DND-41 (cell line): Measurements from ENCODE around the gene CSHL1.

Experiments
- ATAC-seq: fragments of 200-7000 bp; cut with Tn5 transposase; 3 replicates; pipeline ENCODE4 v1.9.1; 2021; ENCODE audit warnings: low read depth; ENCODE audit not compliant: insufficient read depth
- DNase-seq: peaks from one replicate; pipeline ENCODE4 v3.0.0-alpha.2; 2020
- H2AFZ ChIP-seq: 2 replicates; pipeline ENCODE4 v1.6.0; 2012; ENCODE audit warnings: low read depth, low read length
- H3K27ac ChIP-seq: 2 replicates; pipeline ENCODE4 v1.5.1; 2012; ENCODE audit warnings: low read length, inconsistent platforms
- H3K27me3 ChIP-seq: fragments of 200-600 bp; sonication (generic); 2 replicates; pipeline ENCODE4 v1.6.0; 2012; ENCODE audit warnings: low read length, mild to moderate bottlenecking, inconsistent platforms; ENCODE audit not compliant: insufficient read depth, poor library complexity
- H3K36me3 ChIP-seq: 2 replicates; pipeline ENCODE4 v1.5.1; 2012; ENCODE audit warnings: low read length, inconsistent platforms; ENCODE audit not compliant: insufficient read depth
- H3K4me1 ChIP-seq: 2 replicates; pipeline ENCODE4 v1.5.1; 2012; ENCODE audit warnings: mild to moderate bottlenecking, low read length; ENCODE audit not compliant: insufficient read depth
- H3K4me2 ChIP-seq: 2 replicates; pipeline ENCODE4 v1.6.0; 2012; ENCODE audit warnings: mild to moderate bottlenecking, moderate library complexity, low read length, inconsistent platforms; ENCODE audit not compliant: insufficient read depth
- H3K4me3 ChIP-seq, 2 experiments: fragments of 200-600 bp in 1 of 2; shearing (Covaris generic) in 1 of 2; 2 replicates each; pipeline ENCODE4 v1.5.1; 2012 to 2016; ENCODE audit warnings: inconsistent platforms in 2 of 2, low read length in 2 of 2, mild to moderate bottlenecking in 2 of 2, low read depth in 1 of 2, moderate library complexity in 1 of 2
- H3K79me2 ChIP-seq: 2 replicates; pipeline ENCODE4 v1.6.0; 2012; ENCODE audit warnings: low read length, inconsistent platforms; ENCODE audit not compliant: insufficient read depth
- H3K9ac ChIP-seq: 2 replicates; pipeline ENCODE4 v1.6.0; 2012; ENCODE audit warnings: low read depth, mild to moderate bottlenecking, inconsistent platforms, low read length, moderate library complexity
- H3K9me3 ChIP-seq: 2 replicates; pipeline ENCODE4 v1.5.1; 2012; ENCODE audit warnings: low read length, moderate library complexity, mild to moderate bottlenecking, inconsistent platforms; ENCODE audit not compliant: insufficient read depth, severe bottlenecking
- H4K20me1 ChIP-seq: 2 replicates; pipeline ENCODE4 v1.6.0; 2012; ENCODE audit warnings: low read length; ENCODE audit not compliant: insufficient read depth
- EZH2 ChIP-seq: IDR thresholded peaks from 3 replicates; pipeline ENCODE4 v1.6.1; 2012; ENCODE audit warnings: borderline replicate concordance, low read depth, mild to moderate bottlenecking, moderate library complexity, low read length, inconsistent platforms; ENCODE audit not compliant: severe bottlenecking
- TF ChIP-seq, protein P1 (sequence below): IDR thresholded peaks from 2 replicates; pipeline ENCODE4 v1.5.1; 2012; ENCODE audit warnings: borderline replicate concordance, low read length, moderate library complexity, mild to moderate bottlenecking; ENCODE audit not compliant: poor library complexity, severe bottlenecking; ENCODE audit errors: extremely low read depth

The CSHL1 gene

DNA sequence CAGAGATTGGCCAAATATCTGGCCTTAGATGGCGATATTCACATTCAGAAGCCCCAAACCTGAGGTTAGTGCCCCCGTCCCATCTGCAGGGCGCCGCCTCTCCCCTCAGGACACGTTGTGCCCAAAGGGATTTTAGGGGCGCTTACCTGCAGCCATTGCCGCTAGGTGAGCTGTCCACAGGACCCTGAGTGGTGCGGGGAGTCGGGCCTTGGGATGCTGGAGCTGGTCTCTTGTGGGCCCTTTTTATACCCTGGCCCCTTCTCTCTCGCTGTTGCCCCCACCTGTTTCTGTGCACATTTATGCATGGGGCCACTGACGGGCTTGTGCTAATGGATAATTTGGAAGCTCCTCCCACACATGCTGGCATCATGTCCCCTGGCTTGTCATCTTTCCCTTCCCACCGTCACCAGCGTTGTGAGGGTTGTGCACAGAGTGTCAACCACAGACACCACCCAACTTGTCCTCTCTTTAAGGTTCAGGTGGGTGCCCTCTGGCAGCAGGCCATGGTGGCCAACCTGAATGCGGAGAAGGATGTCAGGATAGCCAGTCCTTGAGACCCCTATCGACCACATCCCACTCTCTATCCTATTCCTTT lies at the start of gene CSHL1:
Gene CSHL1, minus strand, starts transcription at position 218 of the 595 bp plus-strand sequence. Its CDS starts 62 bp downstream, at position 156.
- no peak within 1 kb of the TSS for H3K4me3 ChIP-seq
- H4K20me1 ChIP-seq, result no peaks in the 10 kb centered on the region
- no peaks in the 10 kb centered on the region for H3K36me3 ChIP-seq
- H3K79me2 ChIP-seq, result no peaks in the 10 kb centered on the region
- no peak within 1 kb of the TSS for H2AFZ ChIP-seq
- H3K4me1 ChIP-seq, result no peaks in the 10 kb centered on the region
- no peak within 1 kb of the TSS for H3K27ac ChIP-seq
- H3K9ac ChIP-seq, result no peak within 1 kb of the TSS
- H3K9me3 ChIP-seq, result no peaks in the 10 kb centered on the region
- ATAC-seq (no peak), DNase-seq (no peak)
- no peaks in the 10 kb centered on the region for H3K27me3 ChIP-seq
- no peak within 1 kb of the TSS for H3K4me2 ChIP-seq
- TF ChIP-seq, protein P1, sequence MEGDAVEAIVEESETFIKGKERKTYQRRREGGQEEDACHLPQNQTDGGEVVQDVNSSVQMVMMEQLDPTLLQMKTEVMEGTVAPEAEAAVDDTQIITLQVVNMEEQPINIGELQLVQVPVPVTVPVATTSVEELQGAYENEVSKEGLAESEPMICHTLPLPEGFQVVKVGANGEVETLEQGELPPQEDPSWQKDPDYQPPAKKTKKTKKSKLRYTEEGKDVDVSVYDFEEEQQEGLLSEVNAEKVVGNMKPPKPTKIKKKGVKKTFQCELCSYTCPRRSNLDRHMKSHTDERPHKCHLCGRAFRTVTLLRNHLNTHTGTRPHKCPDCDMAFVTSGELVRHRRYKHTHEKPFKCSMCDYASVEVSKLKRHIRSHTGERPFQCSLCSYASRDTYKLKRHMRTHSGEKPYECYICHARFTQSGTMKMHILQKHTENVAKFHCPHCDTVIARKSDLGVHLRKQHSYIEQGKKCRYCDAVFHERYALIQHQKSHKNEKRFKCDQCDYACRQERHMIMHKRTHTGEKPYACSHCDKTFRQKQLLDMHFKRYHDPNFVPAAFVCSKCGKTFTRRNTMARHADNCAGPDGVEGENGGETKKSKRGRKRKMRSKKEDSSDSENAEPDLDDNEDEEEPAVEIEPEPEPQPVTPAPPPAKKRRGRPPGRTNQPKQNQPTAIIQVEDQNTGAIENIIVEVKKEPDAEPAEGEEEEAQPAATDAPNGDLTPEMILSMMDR, result no peak
- no peak for TF ChIP-seq EZH2

DNA sequence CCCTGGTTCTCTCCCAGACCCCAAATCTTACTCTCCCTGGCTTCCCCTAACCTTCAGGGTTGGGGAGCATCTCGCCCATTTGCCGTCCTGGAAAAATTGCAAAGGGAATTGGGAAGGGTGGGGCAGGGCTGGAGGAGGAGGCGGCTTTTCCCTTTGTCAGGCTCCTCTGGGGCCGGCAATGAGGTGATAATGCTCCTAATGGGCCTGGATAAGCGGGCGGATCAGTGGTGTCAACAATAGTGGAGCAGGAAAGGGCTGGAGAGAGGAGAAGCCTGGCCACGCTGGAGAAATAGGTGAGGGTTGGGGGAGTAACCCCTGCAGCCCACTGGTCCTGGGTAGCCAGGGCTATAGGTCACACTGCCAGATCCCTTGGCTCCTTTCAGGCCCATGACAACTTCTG lies 49.4 kb upstream of the CSHL1 start:
- Histone ChIP-seq H3K4me2 (no peak overlapping the region), H4K20me1 (0 out of 2 replicates have a peak, but pooled peaks cover 3% of the 10 kb centered on the region), H3K36me3 (no peaks in the 10 kb centered on the region), H3K9ac (no peak overlapping the region), H3K4me3 (no peak overlapping the region), H3K27me3 (no peaks in the 10 kb centered on the region), H2AFZ (no peak overlapping the region), H3K4me1 (0 out of 2 replicates have a peak, but pooled peaks cover under 1% of the 10 kb centered on the region), H3K9me3 (no peaks in the 10 kb centered on the region), H3K27ac (no peak overlapping the region), H3K79me2 (no peaks in the 10 kb centered on the region)
- no peak for ATAC-seq
- TF ChIP-seq EZH2, result no peak
- TF ChIP-seq, protein P1, result no peak
- no peak for DNase-seq

DNA sequence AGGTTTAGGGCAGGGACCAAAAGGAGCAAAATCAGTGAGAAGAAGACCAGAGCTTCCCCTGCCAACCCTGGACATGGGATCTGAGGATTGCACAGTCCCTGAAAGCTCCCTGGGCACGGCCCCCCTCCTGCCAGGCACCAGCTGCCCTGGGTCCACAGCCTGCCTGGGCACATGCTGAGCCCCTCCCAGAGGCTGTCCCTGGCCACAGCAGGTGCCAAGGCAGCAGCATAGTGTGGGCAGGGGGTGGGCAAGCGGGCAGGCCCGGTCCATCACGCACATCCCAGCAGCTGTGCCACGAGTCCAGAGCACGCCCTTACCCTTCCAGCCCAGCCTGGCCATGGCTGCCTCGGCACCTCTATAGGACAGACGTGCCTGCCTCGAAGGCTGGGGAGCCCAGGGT lies 48.9 kb upstream of the CSHL1 start:
- H3K36me3 ChIP-seq, result no peaks in the 10 kb centered on the region
- ATAC-seq (no peak), DNase-seq (no peak)
- no peak overlapping the region for H3K4me2 ChIP-seq
- no peaks in the 10 kb centered on the region for H3K79me2 ChIP-seq
- H3K27me3 ChIP-seq, result no peaks in the 10 kb centered on the region
- H3K4me3 ChIP-seq, result no peak overlapping the region
- H3K27ac ChIP-seq, result no peak overlapping the region
- H2AFZ ChIP-seq, result no peak overlapping the region
- H4K20me1 ChIP-seq, result 0 out of 2 replicates have a peak, but pooled peaks cover 3% of the 10 kb centered on the region
- H3K9ac ChIP-seq, result no peak overlapping the region
- peaks cover 5% of the 10 kb centered on the region for H3K4me1 ChIP-seq
- TF ChIP-seq, protein P1, result no peak
- TF ChIP-seq EZH2, result no peak
- no peaks in the 10 kb centered on the region for H3K9me3 ChIP-seq
